HepG2 (cell line): ENCODE data around the gene NNMT. TPM values are rescaled to one million over a fixed set of nuclear protein-coding genes. Genes with fewer than 3 reads are reported as not detected.

Experiments
- ATF3 ChIP-seq: sonication (generic); formaldehyde crosslinking; IDR thresholded peaks from 2 replicates; pipeline ENCODE4 v1.4.0; 2020; ENCODE audit warnings: missing genetic modification reagents
- ELF1 ChIP-seq: sonication (generic); formaldehyde crosslinking; IDR thresholded peaks from 2 replicates; pipeline ENCODE4 v1.4.0; 2020; ENCODE audit warnings: missing genetic modification reagents
- EP300 ChIP-seq, 3 experiments: sonication (generic) in 1 of 3; formaldehyde crosslinking in 1 of 3; IDR thresholded peaks; 2 replicates each; pipeline versions ENCODE4 v1.5.1 to v1.6.1; 2011 to 2020; ENCODE audit warnings: low read depth in 2 of 3, low read length in 2 of 3, borderline replicate concordance in 1 of 3, improper control_type of control experiment in 1 of 3, mild to moderate bottlenecking in 1 of 3, missing genetic modification reagents in 1 of 3, moderate library complexity in 1 of 3
- FOSL2 ChIP-seq: sonication (generic); formaldehyde crosslinking; IDR thresholded peaks from 2 replicates; pipeline ENCODE4 v1.4.0; 2020; ENCODE audit warnings: missing genetic modification reagents
- FUBP1 ChIP-seq: sonication (generic); formaldehyde crosslinking; IDR thresholded peaks from 2 replicates; pipeline ENCODE4 v1.5.1; 2020; ENCODE audit warnings: missing genetic modification reagents, mild to moderate bottlenecking, borderline replicate concordance
- GATAD2A ChIP-seq: IDR thresholded peaks from 2 replicates; pipeline ENCODE4 v1.6.1; 2016
- GRHL1 ChIP-seq: sonication (generic); formaldehyde crosslinking; conservative IDR thresholded peaks from 2 replicates; pipeline ENCODE4 v1.8.0; 2022; ENCODE audit warnings: missing genetic modification reagents
- JDP2 ChIP-seq: sonication (generic); formaldehyde crosslinking; IDR thresholded peaks from 2 replicates; pipeline ENCODE4 v1.8.1; 2022; ENCODE audit warnings: missing genetic modification reagents, borderline replicate concordance
- PITX1 ChIP-seq: sonication (generic); formaldehyde crosslinking; IDR thresholded peaks from 2 replicates; pipeline ENCODE4 v1.5.1; 2020; ENCODE audit warnings: mild to moderate bottlenecking, missing genetic modification reagents
- POLR2A ChIP-seq, 2 experiments: IDR thresholded peaks; 2 replicates each; pipeline ENCODE4 v1.6.1; 2011; ENCODE audit warnings: low read depth in 2 of 2, low read length in 2 of 2, mild to moderate bottlenecking in 1 of 2, moderate library complexity in 1 of 2; ENCODE audit not compliant: insufficient read depth in 1 of 2
- SIX4 ChIP-seq: sonication (generic); formaldehyde crosslinking; IDR thresholded peaks from 2 replicates; pipeline ENCODE4 v1.4.0; 2020; ENCODE audit warnings: missing genetic modification reagents
- SP2 ChIP-seq: sonication (generic); formaldehyde crosslinking; IDR thresholded peaks from 2 replicates; pipeline ENCODE4 v1.5.1; 2020; ENCODE audit warnings: mild to moderate bottlenecking, missing genetic modification reagents
- YEATS2 ChIP-seq: sonication (generic); formaldehyde crosslinking; IDR thresholded peaks from 2 replicates; pipeline ENCODE4 v1.4.0; 2020; ENCODE audit warnings: missing genetic modification reagents, borderline replicate concordance
- ZNF362 ChIP-seq: sonication (generic); formaldehyde crosslinking; IDR thresholded peaks from 2 replicates; pipeline ENCODE4 v1.4.0; 2020; ENCODE audit warnings: missing genetic modification reagents, mild to moderate bottlenecking, borderline replicate concordance
- ZNF432 ChIP-seq: sonication (generic); formaldehyde crosslinking; IDR thresholded peaks from 2 replicates; pipeline ENCODE4 v1.5.0; 2020; ENCODE audit warnings: missing genetic modification reagents, mild to moderate bottlenecking, borderline replicate concordance
- ZNF530 ChIP-seq: sonication (generic); formaldehyde crosslinking; IDR thresholded peaks from 2 replicates; pipeline ENCODE4 v1.5.0; 2020; ENCODE audit warnings: low read depth, mild to moderate bottlenecking, missing genetic modification reagents
- ZNF660 ChIP-seq: sonication (generic); formaldehyde crosslinking; IDR thresholded peaks from 2 replicates; pipeline ENCODE4 v1.5.1; 2020; ENCODE audit warnings: mild to moderate bottlenecking, low read depth, missing genetic modification reagents, borderline replicate concordance
- ZNF713 ChIP-seq: sonication (generic); formaldehyde crosslinking; IDR thresholded peaks from 2 replicates; pipeline ENCODE4 v1.4.0; 2020; ENCODE audit warnings: mild to moderate bottlenecking, missing genetic modification reagents
- ZNF766 ChIP-seq: sonication (generic); formaldehyde crosslinking; IDR thresholded peaks from 2 replicates; pipeline ENCODE4 v1.5.0; 2020; ENCODE audit warnings: missing genetic modification reagents, borderline replicate concordance
- ZNF784 ChIP-seq: sonication (generic); formaldehyde crosslinking; IDR thresholded peaks from 2 replicates; pipeline ENCODE4 v1.5.1; 2020; ENCODE audit warnings: missing genetic modification reagents, mild to moderate bottlenecking, borderline replicate concordance
- ZSCAN29 ChIP-seq: sonication (generic); formaldehyde crosslinking; conservative IDR thresholded peaks from 2 replicates; pipeline ENCODE4 v1.4.0; 2020; ENCODE audit warnings: mild to moderate bottlenecking, missing genetic modification reagents
- polyA plus RNA-seq, 8 experiments: library from polyadenylated mRNA; depleted of rRNA in 3 of 8; stranded (reverse) in 7 of 8; unstranded in 1 of 8; fragments of >200 nt; fragmentation: Illumina TruSeq in 4 of 8; extraction: Trizol in 4 of 8; gene quantifications; 2 replicates each; pipeline versions ENCODE4 v1.2.1 to v1.2.3, GENCODE V29; 2011 to 2016; ENCODE audit warnings: low read depth in 4 of 8, missing spikeins in 1 of 8, mixed read lengths in 1 of 8; ENCODE audit not compliant: insufficient read depth in 1 of 8
- total RNA-seq, 5 experiments: library from RNA; depleted of rRNA; stranded (reverse); fragments of >200 nt; fragmentation: Illumina TruSeq; extraction: Trizol; gene quantifications; 2 replicates each; pipeline ENCODE4 v1.2.3, GENCODE V29; 2016; ENCODE audit warnings: low read depth in 1 of 5

NNMT gene
- total and polyA plus RNA-seq, 2 of the 13 experiments (the other 11 are each of a cell fraction or from before 2014, with no cell fraction given): 0.13 TPM; not detected in 1

GRCh38 chr11:114315749-114316368 is 19.7 kb downstream of the NNMT start (continued):
- TF ChIP-seq YEATS2 (CRISPR knock-in tag) (no peak; the same call in 1 of the 2 replicates), ZNF530 (CRISPR knock-in tag) (no peak), ATF3 (CRISPR knock-in tag) (no peak), SIX4 (CRISPR knock-in tag) (no peak), ZNF362 (CRISPR knock-in tag) (peak; percentile 77), GRHL1 (no peak), ZNF713 (CRISPR knock-in tag) (no peak), ELF1 (no peak), GATAD2A (CRISPR knock-in tag) (peak; percentile 76), ZNF784 (0 out of 2 replicates have a peak, but pooled peaks have one; percentile 45), ZNF766 (CRISPR knock-in tag) (no peak), PITX1 (CRISPR knock-in tag) (peak; percentile 92), FUBP1 (CRISPR knock-in tag) (no peak), ZSCAN29 (CRISPR knock-in tag) (no peak), JDP2 (CRISPR knock-in tag) (no peak; the same call in 1 of the 2 replicates), ZNF432 (CRISPR knock-in tag) (no peak), POLR2A (IDR thresholded peaks at IDR 0.05; ENCODE audit: insufficient read depth in 1 of 2, low read depth in 2 of 2, low read length in 2 of 2) (no peak), EP300 (IDR thresholded peaks at IDR 0.05; ENCODE audit: low read depth in 2 of 2, low read length in 2 of 2) (peak in 1 of 2 experiments; percentile 68; a peak in 2 of 4 replicates), EP300 (CRISPR knock-in tag; IDR thresholded peaks at IDR 0.05; ENCODE audit: borderline replicate concordance) (no peak), SP2 (CRISPR knock-in tag) (no peak), FOSL2 (CRISPR knock-in tag) (peak; percentile 77), ZNF660 (no peak)
